ENCODE data around the gene RAB22A. TPM values are rescaled to one million over a fixed set of nuclear protein-coding genes. Genes with fewer than 3 reads are reported as not detected.

The RAB22A gene
- total RNA-seq, 1 experiment from 2014 or later, result 9.9 TPM

GRCh38 chr20:58407201-58407873 is 97.8 kb downstream of the RAB22A start:
- no peak overlapping the region for H3K27ac ChIP-seq (ENCODE audit: low read depth, low read length)
- CTCF ChIA-PET, result no interaction called here
- no peaks in the 10 kb centered on the region for H3K9me2 ChIP-seq (ENCODE audit: insufficient read depth)
- peaks cover 100% of the 10 kb centered on the region for H3K79me2 ChIP-seq (ENCODE audit: insufficient read depth, low read length)
- BruUV-seq (replicated peaks), result no TSS peak
- POLR2A ChIA-PET, result no interaction called here
- no peaks in the 10 kb centered on the region for H3K27me3 ChIP-seq (ENCODE audit: insufficient read depth, low read length)
- H2AFZ ChIP-seq (ENCODE audit: low read depth, low read length, poor library complexity, severe bottlenecking), result no peak overlapping the region
- H3K4me3 ChIP-seq (replicated peaks in 1 of 2; ENCODE audit: low read depth in 1 of 2, low read length in 2 of 2), result no peak overlapping the region
- ATAC-seq (no peak), DNase-seq (ENCODE audit: low read depth, low spot score) (no peak)
- H3K4me2 ChIP-seq (ENCODE audit: low read length), result no peak overlapping the region
- RAD21 ChIA-PET (ENCODE audit: low non-redundant PET in 1 of 2, low total read pairs in 2 of 2, uncharacterized antibody in 2 of 2, unreplicated experiment in 2 of 2), result no interaction called here
- no peaks in the 10 kb centered on the region for H3K4me1 ChIP-seq (ENCODE audit: control insufficient read depth in 1 of 2, insufficient read depth in 2 of 2, low read length in 2 of 2)
- intact Hi-C loops (cut with micrococcal nuclease), result no loop called here
- H3K9ac ChIP-seq (ENCODE audit: low read length), result no peak overlapping the region
- TF ChIP-seq ZNF274 (IDR thresholded peaks at IDR 0.05; ENCODE audit: low read depth, low read length), result no peak
- no peak for TF ChIP-seq ELF1 (IDR thresholded peaks at IDR 0.05; ENCODE audit: borderline replicate concordance, low read depth)
- TF ChIP-seq EGR1 (IDR thresholded peaks at IDR 0.05; ENCODE audit: low read depth), result no peak
- TF ChIP-seq ZFX (IDR thresholded peaks at IDR 0.05), result no peak
- TF ChIP-seq REST (IDR thresholded peaks at IDR 0.05; ENCODE audit: low read depth), result no peak
- TF ChIP-seq CTCF (IDR thresholded peaks at IDR 0.05 in 2 of 3, conservative IDR thresholded peaks at IDR 0.05 in 1 of 3; ENCODE audit: borderline replicate concordance in 1 of 3, insufficient read depth in 1 of 3, low read depth in 2 of 3, low read length in 2 of 3), result no peak
- no peak for TF ChIP-seq SIN3A (IDR thresholded peaks at IDR 0.05; ENCODE audit: low read depth)
- TF ChIP-seq TCF7L2 (IDR thresholded peaks at IDR 0.05; ENCODE audit: borderline replicate concordance, extremely low read depth, insufficient read depth, insufficient read length), result no peak
- no peak for TF ChIP-seq JUND (IDR thresholded peaks at IDR 0.05)
- no peak for TF ChIP-seq ATF3 (IDR thresholded peaks at IDR 0.05)
- no peak for TF ChIP-seq YY1 (IDR thresholded peaks at IDR 0.05; ENCODE audit: extremely low read depth, insufficient replicate concordance, low read depth, low read length)
- no peak for TF ChIP-seq SP1 (IDR thresholded peaks at IDR 0.05; ENCODE audit: low read depth)
- TF ChIP-seq EZH2phosphoT487 (IDR thresholded peaks at IDR 0.05; ENCODE audit: borderline replicate concordance), result no peak
- no peak for TF ChIP-seq POLR2AphosphoS5 (IDR thresholded peaks at IDR 0.05; ENCODE audit: low read depth, low read length)
- TF ChIP-seq CBX3 (IDR thresholded peaks at IDR 0.05; ENCODE audit: low read depth), result no peak
- no peak for TF ChIP-seq EZH2 (IDR thresholded peaks at IDR 0.05)
- TF ChIP-seq MAX (IDR thresholded peaks at IDR 0.05), result no peak
- no peaks in the 10 kb centered on the region for H3K9me3 ChIP-seq (ENCODE audit: control insufficient read depth in 1 of 2, insufficient read depth in 1 of 2, low read depth in 1 of 2, low read length in 2 of 2)
- H3K36me3 ChIP-seq (ENCODE audit: control insufficient read depth in 1 of 2, insufficient read depth in 2 of 2, low read length in 2 of 2), result no peaks in the 10 kb centered on the region
- H4K20me1 ChIP-seq (ENCODE audit: insufficient read depth), result peaks cover 13% of the 10 kb centered on the region

Data from HCT116 (cell line).